Measurements from ENCODE around the gene RGS6. TPM values are rescaled to one million over a fixed set of nuclear protein-coding genes. Genes with fewer than 3 reads are reported as not detected.

The RGS6 gene
- total RNA-seq, 1 donor from 2014 or later = 23.3 TPM

GRCh38 chr14:72560889-72561493 lies 628.8 kb downstream of the RGS6 start:
- intact Hi-C loops (cut with DNase I) = loop anchor here (5.0 kb wide), 1 partner anchor 56 kb away; no protein-coding TSS in a partner anchor
- no peak for DNase-seq (ENCODE audit: missing footprints)

GRCh38 chr14:72562300-72562699 lies 630.1 kb downstream of the RGS6 start:
- DNase-seq (ENCODE audit: missing footprints) (no peak), ATAC-seq (no peak)
- intact Hi-C loops (cut with DNase I) = loop anchor here (5.0 kb wide), 1 partner anchor 55 kb away; no protein-coding TSS in a partner anchor

More at GRCh38 chr14:72560889-72561493, 628.8 kb downstream of the RGS6 start:
- no peak for ATAC-seq

GRCh38 chr14:72563676-72564075 lies 631.4 kb downstream of the RGS6 start:
- intact Hi-C loops (cut with DNase I) = loop anchor here (5.0 kb wide), 1 partner anchor 54 kb away; no protein-coding TSS in a partner anchor
- DNase-seq (ENCODE audit: missing footprints) (no peak), ATAC-seq (no peak)

- intact Hi-C loops (cut with DNase I) = no loop called here
- peak; percentile 88 for ATAC-seq
- DNase-seq (ENCODE audit: missing footprints) = no peak
Observed at GRCh38 chr14:72565149-72565559, 632.9 kb downstream of the RGS6 start.

- intact Hi-C loops (cut with DNase I) = no loop called here
- no peak for DNase-seq (ENCODE audit: missing footprints)
- no peak for ATAC-seq
Observed at GRCh38 chr14:72565917-72566316, 633.7 kb downstream of the RGS6 start.

- DNase-seq (ENCODE audit: missing footprints) = no peak
- no peak for ATAC-seq
- intact Hi-C loops (cut with DNase I) = no loop called here
Observed at GRCh38 chr14:72567226-72567625, 635.0 kb downstream of the RGS6 start.

- intact Hi-C loops (cut with DNase I) = no loop called here
- DNase-seq (ENCODE audit: missing footprints) (no peak), ATAC-seq (no peak)
Observed at GRCh38 chr14:72568296-72568992, 636.2 kb downstream of the RGS6 start.

GRCh38 chr14:72573725-72574417 lies 641.6 kb downstream of the RGS6 start:
- ATAC-seq (no peak), DNase-seq (ENCODE audit: missing footprints) (no peak)
- intact Hi-C loops (cut with DNase I) = no loop called here

- intact Hi-C loops (cut with DNase I) = no loop called here
- no peak for ATAC-seq
- DNase-seq (ENCODE audit: missing footprints) = no peak
Observed at GRCh38 chr14:72574715-72575114, 642.5 kb downstream of the RGS6 start.

- intact Hi-C loops (cut with DNase I) = no loop called here
- DNase-seq (ENCODE audit: missing footprints) (no peak), ATAC-seq (no peak)
Observed at GRCh38 chr14:72576258-72576657, 644.0 kb downstream of the RGS6 start.

- intact Hi-C loops (cut with DNase I) = no loop called here
- DNase-seq (ENCODE audit: missing footprints) (no peak), ATAC-seq (no peak)
Observed at GRCh38 chr14:72577521-72577920, 645.3 kb downstream of the RGS6 start.

- ATAC-seq (no peak), DNase-seq (ENCODE audit: missing footprints) (no peak)
- intact Hi-C loops (cut with DNase I) = no loop called here
Observed at GRCh38 chr14:72578514-72578913, 646.3 kb downstream of the RGS6 start.

GRCh38 chr14:72582582-72582981 lies 650.4 kb downstream of the RGS6 start:
- intact Hi-C loops (cut with DNase I) = no loop called here
- no peak for DNase-seq (ENCODE audit: missing footprints)
- no peak for ATAC-seq

GRCh38 chr14:72583316-72584272 lies 651.4 kb downstream of the RGS6 start:
- intact Hi-C loops (cut with DNase I) = no loop called here
- DNase-seq (ENCODE audit: missing footprints) (no peak), ATAC-seq (no peak)

- intact Hi-C loops (cut with DNase I) = no loop called here
- DNase-seq (ENCODE audit: missing footprints) = no peak
Observed at GRCh38 chr14:72588521-72588920, 656.3 kb downstream of the RGS6 start.

GRCh38 chr14:72589652-72590051 lies 657.4 kb downstream of the RGS6 start:
- intact Hi-C loops (cut with DNase I) = no loop called here
- no peak for ATAC-seq
- no peak for DNase-seq (ENCODE audit: missing footprints)

More at GRCh38 chr14:72588521-72588920, 656.3 kb downstream of the RGS6 start:
- ATAC-seq = no peak

GRCh38 chr14:72590577-72590976 lies 658.3 kb downstream of the RGS6 start:
- intact Hi-C loops (cut with DNase I) = no loop called here

GRCh38 chr14:72591391-72591790 lies 659.2 kb downstream of the RGS6 start:
- intact Hi-C loops (cut with DNase I) = no loop called here
- no peak for DNase-seq (ENCODE audit: missing footprints)

More at GRCh38 chr14:72590577-72590976, 658.3 kb downstream of the RGS6 start:
- DNase-seq (ENCODE audit: missing footprints) = no peak
- ATAC-seq = no peak

More at GRCh38 chr14:72591391-72591790, 659.2 kb downstream of the RGS6 start:
- no peak for ATAC-seq
